ENCODE results near the gene CENPF.

Gene CENPF

GRCh38 chr1:214712737-214713136 is 109.7 kb downstream of the CENPF start:
- DNase-seq (ENCODE audit: low read depth in 2 of 2), result no peak

Measured in stimulated activated CD4-positive, alpha-beta T cell treated with anti-CD3 and anti-CD28 coated beads, Interleukin-1b, Interleukin-23, amount 100 ng/mL, for 1 hour (primary cell).